HCT116 (cell line): ENCODE data around the gene S1PR2. TPM values are rescaled to one million over a fixed set of nuclear protein-coding genes. Genes with fewer than 3 reads are reported as not detected.

ENCODE experiments used
- ATAC-seq: fragments of 200-7000 bp; cut with Tn5 transposase; 2 replicates; pipeline ENCODE4 v1.9.1; 2020; ENCODE audit warnings: mild to moderate bottlenecking, moderate library complexity
- BruUV-seq: library from RNA; stranded (reverse); fragments of 400-500 nt; replicated peaks from 2 replicates; lab custom pipeline; 2021; lab: Mats Ljungman, UMichigan
- CTCF ChIA-PET: fragments of 300-600 bp; sonication (Branson Sonifier 250); formaldehyde crosslinking; loops from one replicate; lab custom pipeline; 2021; ENCODE audit warnings: antibody characterized with exemption; lab: Charles Lee
- POLR2A ChIA-PET: fragments of 300-600, 350-600 bp; sonication (Branson Sonifier 250); formaldehyde crosslinking; loops from one replicate; lab custom pipeline; 2021; ENCODE audit warnings: antibody characterized with exemption; lab: Charles Lee
- RAD21 ChIA-PET, 2 experiments: fragments of 300-600 bp; sonication (Branson Sonifier 250); formaldehyde crosslinking; loops; one replicate each; lab custom pipeline; 2023; ENCODE audit warnings: low total read pairs in 2 of 2; ENCODE audit not compliant: uncharacterized antibody in 2 of 2, unreplicated experiment in 2 of 2, low non-redundant PET in 1 of 2; lab: Charles Lee
- DNase-seq: peaks from one replicate; pipeline ENCODE4 v3.0.0-alpha.2; 2010; ENCODE audit warnings: low read depth, low spot score
- H2AFZ ChIP-seq: fragments of 200-600 bp; shearing (Covaris generic), sonication (generic); 2 replicates; pipeline ENCODE4 v1.6.1; 2017; ENCODE audit warnings: low read depth, mixed run types, mixed read lengths, antibody characterized with exemption, low read length; ENCODE audit not compliant: poor library complexity, severe bottlenecking
- H3K27ac ChIP-seq: 2 replicates; pipeline ENCODE4 v1.5.1; 2012; ENCODE audit warnings: low read depth, low read length
- H3K27me3 ChIP-seq: fragments of 200-600 bp; sonication (generic); 2 replicates; pipeline ENCODE4 v1.6.1; 2016; ENCODE audit warnings: mixed run types, low read length, mixed read lengths; ENCODE audit not compliant: insufficient read depth
- H3K36me3 ChIP-seq, 2 experiments: fragments of 200-500 bp in 1 of 2; fragments of 200-600 bp in 1 of 2; sonication (Bioruptor generic) in 1 of 2; sonication (generic) in 1 of 2; 2 replicates each; pipeline versions ENCODE4 v1.5.1 to v1.6.1; 2014 to 2016; ENCODE audit warnings: low read length in 2 of 2, inconsistent platforms in 1 of 2, mixed read lengths in 1 of 2, mixed run types in 1 of 2; ENCODE audit not compliant: insufficient read depth in 2 of 2, control insufficient read depth in 1 of 2
- H3K4me1 ChIP-seq, 2 experiments: fragments of 200-600 bp in 1 of 2; sonication (generic) in 1 of 2; 2 replicates each; pipeline versions ENCODE4 v1.5.1 to v1.6.1; 2012 to 2017; ENCODE audit warnings: low read length in 2 of 2, inconsistent platforms in 1 of 2, mild to moderate bottlenecking in 1 of 2, mixed read lengths in 1 of 2, mixed run types in 1 of 2, moderate library complexity in 1 of 2; ENCODE audit not compliant: insufficient read depth in 2 of 2, control insufficient read depth in 1 of 2
- H3K4me2 ChIP-seq: fragments of 200-600 bp; sonication (generic); 2 replicates; pipeline ENCODE4 v1.6.1; 2017; ENCODE audit warnings: mixed run types, low read length, mixed read lengths
- H3K4me3 ChIP-seq, 2 experiments: fragments of 200-600 bp in 1 of 2; sonication (generic) in 1 of 2; replicated peaks in 1 of 2; 2 replicates each; pipeline ENCODE4 v1.5.1; 2011 to 2016; ENCODE audit warnings: low read length in 2 of 2, control low read depth in 1 of 2, low read depth in 1 of 2, mild to moderate bottlenecking in 1 of 2, mixed read lengths in 1 of 2, mixed run types in 1 of 2
- H3K79me2 ChIP-seq: fragments of 200-600 bp; sonication (generic); 2 replicates; pipeline ENCODE4 v1.6.1; 2017; ENCODE audit warnings: mild to moderate bottlenecking, mixed run types, low read length, moderate library complexity, mixed read lengths; ENCODE audit not compliant: insufficient read depth
- H3K9ac ChIP-seq: fragments of 200-600 bp; sonication (generic); 2 replicates; pipeline ENCODE4 v1.6.1; 2016; ENCODE audit warnings: low read length, mixed read lengths
- H3K9me2 ChIP-seq: fragments of 200-600 bp; sonication (generic), shearing (Covaris generic); 2 replicates; pipeline ENCODE4 v1.6.1; 2017; ENCODE audit warnings: mixed run types, mild to moderate bottlenecking, moderate library complexity; ENCODE audit not compliant: insufficient read depth
- H3K9me3 ChIP-seq, 2 experiments: fragments of 200-500 bp in 1 of 2; fragments of 200-600 bp in 1 of 2; sonication (Bioruptor generic) in 1 of 2; sonication (generic) in 1 of 2; 2 replicates each; pipeline ENCODE4 v1.6.1; 2014 to 2017; ENCODE audit warnings: low read length in 2 of 2, mixed read lengths in 2 of 2, inconsistent platforms in 1 of 2, low read depth in 1 of 2, mild to moderate bottlenecking in 1 of 2, mixed run types in 1 of 2, moderate library complexity in 1 of 2; ENCODE audit not compliant: control insufficient read depth in 1 of 2, insufficient read depth in 1 of 2
- H4K20me1 ChIP-seq: fragments of 200-600 bp; sonication (generic), shearing (Covaris generic); 2 replicates; pipeline ENCODE4 v1.6.1; 2017; ENCODE audit warnings: mixed run types, mild to moderate bottlenecking, moderate library complexity; ENCODE audit not compliant: insufficient read depth
- CBX3 ChIP-seq: IDR thresholded peaks from 2 replicates; pipeline ENCODE4 v1.6.1; 2012; ENCODE audit warnings: low read depth
- CTCF ChIP-seq, 3 experiments: fragments of 200-600 bp in 1 of 3; sonication (generic) in 1 of 3; IDR thresholded peaks in 2 of 3; conservative IDR thresholded peaks in 1 of 3; 2 replicates each; pipeline ENCODE4 v1.5.1; 2012 to 2017; ENCODE audit warnings: low read depth in 2 of 3, low read length in 2 of 3, antibody characterized with exemption in 1 of 3, borderline replicate concordance in 1 of 3, control low read depth in 1 of 3, mild to moderate bottlenecking in 1 of 3, mixed read lengths in 1 of 3, mixed run types in 1 of 3, moderate library complexity in 1 of 3; ENCODE audit not compliant: insufficient read depth in 1 of 3
- EGR1 ChIP-seq: IDR thresholded peaks from 2 replicates; pipeline ENCODE4 v1.6.1; 2012; ENCODE audit warnings: low read depth
- ELF1 ChIP-seq: IDR thresholded peaks from 2 replicates; pipeline ENCODE4 v1.6.1; 2012; ENCODE audit warnings: low read depth, borderline replicate concordance
- EZH2phosphoT487 ChIP-seq: fragments of 200-600 bp; IDR thresholded peaks from 2 replicates; pipeline ENCODE4 v1.6.1; 2018; ENCODE audit warnings: antibody characterized with exemption, borderline replicate concordance
- JUND ChIP-seq: IDR thresholded peaks from 2 replicates; pipeline ENCODE4 v1.6.1; 2012
- MAX ChIP-seq: IDR thresholded peaks from 2 replicates; pipeline ENCODE4 v1.6.1; 2012
- POLR2A ChIP-seq: IDR thresholded peaks from 2 replicates; pipeline ENCODE4 v1.7.0; 2011; ENCODE audit warnings: borderline replicate concordance; ENCODE audit not compliant: insufficient read depth, insufficient read length; ENCODE audit errors: extremely low read depth
- POLR2AphosphoS5 ChIP-seq: IDR thresholded peaks from 2 replicates; pipeline ENCODE4 v1.6.1; 2011; ENCODE audit warnings: mild to moderate bottlenecking, low read depth, low read length, moderate library complexity
- RAD21 ChIP-seq: IDR thresholded peaks from 2 replicates; pipeline ENCODE4 v1.6.1; 2012; ENCODE audit warnings: low read depth, mild to moderate bottlenecking
- REST ChIP-seq: IDR thresholded peaks from 2 replicates; pipeline ENCODE4 v1.6.1; 2012; ENCODE audit warnings: low read depth
- SP1 ChIP-seq: IDR thresholded peaks from 2 replicates; pipeline ENCODE4 v1.6.1; 2012; ENCODE audit warnings: low read depth
- ZBTB33 ChIP-seq: IDR thresholded peaks from 2 replicates; pipeline ENCODE4 v1.6.1; 2011; ENCODE audit warnings: mild to moderate bottlenecking, low read length, moderate library complexity; ENCODE audit not compliant: insufficient replicate concordance; ENCODE audit errors: extremely low read depth
- ZFX ChIP-seq: fragments of 450-650 bp; IDR thresholded peaks from 2 replicates; pipeline ENCODE4 v1.6.1; 2017
- ZNF274 ChIP-seq: fragments of 200-500 bp; sonication (Bioruptor generic); IDR thresholded peaks from 2 replicates; pipeline ENCODE4 v1.6.1; 2014; ENCODE audit warnings: mild to moderate bottlenecking, low read depth, low read length, inconsistent platforms
- intact Hi-C: fragments of 100-400 bp; cut with micrococcal nuclease; formaldehyde crosslinking; loops from 2 replicates; pipeline ENCODE4 v1.10.0; 2022
- total RNA-seq: library from RNA; stranded (reverse); gene quantifications from one replicate; pipeline ENCODE4 v1.2.1, GENCODE V29; 2021; ENCODE audit not compliant: unreplicated experiment

S1PR2 gene
- total RNA-seq, 1 experiment from 2014 or later: 6.1 TPM

- ATAC-seq (no peak), DNase-seq (no peak)
- ChIA-PET RAD21 (no interaction called here), CTCF (no interaction called here), POLR2A (no interaction called here)
- no peaks in the 10 kb centered on the region for H3K79me2 ChIP-seq
- intact Hi-C loops: no loop called here
- no peak overlapping the region for H3K4me3 ChIP-seq
- TF ChIP-seq SP1 (no peak), POLR2AphosphoS5 (no peak), EGR1 (no peak), ZBTB33 (no peak), CTCF (IDR thresholded peaks at IDR 0.05 in 2 of 3, conservative IDR thresholded peaks at IDR 0.05 in 1 of 3; ENCODE audit: borderline replicate concordance in 1 of 3, insufficient read depth in 1 of 3, low read depth in 2 of 3, low read length in 2 of 3) (no peak), ZNF274 (no peak), EZH2phosphoT487 (no peak), CBX3 (no peak), REST (no peak), RAD21 (no peak), POLR2A (no peak), MAX (no peak), ELF1 (no peak), ZFX (no peak), JUND (no peak)
- H2AFZ ChIP-seq: no peak overlapping the region
- peaks cover 0 to 2% of the 10 kb centered on the region in 2 experiments; a peak in 2 of 4 replicates for H3K4me1 ChIP-seq
- H4K20me1 ChIP-seq: no peaks in the 10 kb centered on the region
- no peaks in the 10 kb centered on the region for H3K9me2 ChIP-seq
- H3K4me2 ChIP-seq: no peak overlapping the region
- H3K36me3 ChIP-seq: no peaks in the 10 kb centered on the region
- no peak overlapping the region for H3K27ac ChIP-seq
- H3K27me3 ChIP-seq: no peaks in the 10 kb centered on the region
- no TSS peak for BruUV-seq
- H3K9me3 ChIP-seq: no peaks in the 10 kb centered on the region
- no peak overlapping the region for H3K9ac ChIP-seq
These were observed 7.5 kb downstream of the S1PR2 start for GRCh38 chr19:10223488-10224213.
